GM21529 (cell line): ENCODE results near the gene STOX1.
"Not testable (repeated sequence)": the region's sequence is repeated elsewhere in the genome, so short reads cannot be mapped to it uniquely, and the experiment has no call there.

Source experiments
- ATAC-seq: cut with Tn5 transposase; IDR thresholded peaks from one replicate; pipeline ENCODE4 v1.9.1; 2021; ENCODE audit not compliant: unreplicated experiment

The STOX1 gene

DNA sequence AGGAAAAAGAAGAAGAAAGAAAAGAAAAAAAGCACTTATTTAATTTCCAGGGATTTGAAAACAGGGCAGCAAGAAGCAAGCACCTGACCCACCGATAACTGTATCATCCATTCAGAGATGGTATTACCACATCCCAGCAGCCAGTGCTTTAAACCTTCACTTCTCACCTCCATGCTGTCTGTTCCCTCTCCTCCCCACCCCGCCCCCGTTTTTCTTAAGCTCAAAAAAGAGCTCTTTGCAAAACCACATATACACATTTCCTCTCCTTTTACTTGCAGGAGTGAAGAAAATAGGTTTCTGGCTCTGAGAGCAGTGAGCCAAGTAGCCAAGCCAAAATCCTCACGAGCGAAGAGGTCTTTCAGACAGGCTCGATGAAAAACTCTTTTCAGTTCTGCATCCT lies 2.2 kb downstream of the STOX1 start:
- ATAC-seq: no peak

GRCh38 chr10:68829952-68830351 lies 2.6 kb downstream of the STOX1 start:
- no peak for ATAC-seq

DNA sequence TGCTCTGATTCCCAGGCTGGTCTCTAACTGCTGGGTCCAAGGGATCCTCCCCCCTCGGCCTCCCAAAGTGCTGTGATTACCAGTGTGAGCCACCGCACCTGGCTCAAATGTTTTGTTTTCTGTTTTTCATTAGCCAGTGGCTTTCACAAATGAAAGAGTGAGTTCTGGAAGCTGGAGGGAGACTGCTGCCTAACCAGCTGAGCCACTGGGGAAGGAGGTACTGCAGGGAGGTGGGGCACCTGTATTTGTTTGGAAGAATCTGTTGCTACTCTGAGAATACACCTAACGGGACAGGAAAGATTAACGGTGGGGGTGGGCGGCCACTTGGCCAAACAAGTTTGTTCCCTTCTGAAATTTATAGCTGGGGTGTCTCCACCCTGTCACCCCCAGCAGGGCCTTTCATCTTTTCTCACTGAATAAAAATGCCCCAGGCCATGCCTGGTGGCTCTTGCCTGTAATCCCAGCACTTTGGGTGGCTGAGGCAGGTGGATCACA lies 4.7 kb downstream of the STOX1 start:
- no peak for ATAC-seq

- ATAC-seq: no peak
Observed at GRCh38 chr10:68832601-68833000, 5.3 kb downstream of the STOX1 start.

DNA sequence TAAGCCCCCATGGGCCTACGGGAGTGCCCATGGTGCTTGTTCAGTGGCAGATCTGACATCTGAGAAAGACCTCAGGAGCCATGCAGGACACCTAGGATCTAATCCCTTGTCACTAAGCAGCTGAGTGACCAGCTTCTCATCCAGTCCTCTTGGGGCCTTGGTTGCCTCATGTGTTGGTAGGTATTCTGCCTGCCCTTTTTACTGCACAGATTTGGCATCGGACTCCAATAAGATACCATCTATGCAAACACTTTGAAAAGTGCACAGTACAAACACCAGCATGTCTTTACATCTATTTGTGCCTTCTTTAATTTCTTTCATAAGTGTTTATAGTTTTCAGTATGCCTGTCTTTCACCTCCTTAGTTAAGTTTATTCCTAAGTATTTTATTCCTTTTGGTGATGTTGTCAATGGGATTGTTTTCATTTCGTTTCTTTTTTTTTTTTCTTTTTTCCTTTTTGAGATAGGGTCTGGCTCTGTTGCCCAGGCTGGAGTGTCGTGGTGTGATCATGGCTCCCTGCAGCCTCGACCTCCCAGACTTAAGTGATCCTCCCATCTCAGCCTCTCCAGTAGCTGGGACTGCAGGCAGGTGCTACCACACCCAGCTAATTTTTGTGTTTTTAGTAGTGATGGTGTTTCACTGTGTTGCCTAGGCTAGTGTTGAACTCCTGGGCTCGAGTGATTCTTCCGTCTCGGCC lies 10.4 kb downstream of the STOX1 start:
- ATAC-seq: no peak

DNA sequence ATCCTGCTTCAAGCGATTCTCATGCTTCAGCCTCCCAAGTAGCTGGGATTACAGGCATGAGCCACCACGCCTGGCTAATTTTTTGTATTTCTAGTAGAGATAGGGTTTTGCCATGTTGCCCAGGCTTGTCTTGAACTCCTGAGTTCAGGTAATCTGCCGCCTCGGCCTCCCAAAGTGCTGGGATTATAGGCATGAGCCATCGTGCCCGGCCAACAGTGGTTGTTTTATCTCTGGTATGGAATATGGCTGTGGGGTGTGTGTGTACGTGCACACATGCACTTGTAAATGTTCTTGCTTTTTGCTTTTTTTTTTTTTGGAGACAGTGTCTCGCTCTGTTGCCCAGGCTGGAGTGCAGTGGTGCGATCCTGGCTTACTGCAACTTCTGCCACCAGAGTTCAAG lies 13.3 kb downstream of the STOX1 start:
- ATAC-seq: not testable (repeated sequence)

GRCh38 chr10:68848281-68848680 lies 20.9 kb downstream of the STOX1 start:
- ATAC-seq: no peak

DNA sequence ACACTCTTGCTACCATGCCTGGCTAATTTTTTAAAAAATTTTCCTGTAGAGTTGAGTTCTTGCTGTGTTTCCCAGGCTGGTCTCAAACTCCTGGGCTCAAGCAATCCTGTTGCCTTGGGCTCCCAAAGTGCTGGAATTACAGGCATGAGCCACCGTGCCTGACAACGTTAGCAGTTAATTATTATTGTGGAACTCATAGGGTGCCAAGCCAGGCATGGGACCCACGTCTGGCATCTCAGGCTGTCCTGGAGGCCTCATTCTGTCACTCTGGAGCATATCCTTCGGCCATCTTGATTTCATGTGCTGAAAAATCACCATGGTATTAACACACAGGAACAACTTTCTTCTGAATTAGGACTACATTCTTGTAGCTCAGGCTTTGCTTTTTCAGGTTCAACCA lies 21.5 kb downstream of the STOX1 start:
- no peak for ATAC-seq

DNA sequence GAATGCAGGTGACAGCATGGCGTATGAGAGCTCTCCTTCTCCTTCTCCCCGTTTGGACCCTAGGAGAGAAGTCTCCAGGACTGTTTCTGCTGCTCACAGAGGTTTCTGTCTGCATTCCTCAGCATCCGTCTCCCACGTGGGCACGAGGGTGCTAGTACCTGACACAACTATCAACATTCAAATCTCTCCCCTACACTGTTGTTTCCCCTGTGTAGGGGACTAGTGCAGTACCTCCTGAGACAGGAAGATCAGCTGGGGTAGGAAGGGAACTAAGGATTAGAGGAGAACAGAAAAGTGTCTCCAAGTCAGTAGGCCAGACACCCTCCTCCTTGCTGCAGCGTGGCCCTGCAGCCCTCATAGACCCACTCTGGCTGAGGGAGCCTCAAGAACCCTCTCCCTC lies 29.0 kb downstream of the STOX1 start:
- no peak for ATAC-seq

DNA sequence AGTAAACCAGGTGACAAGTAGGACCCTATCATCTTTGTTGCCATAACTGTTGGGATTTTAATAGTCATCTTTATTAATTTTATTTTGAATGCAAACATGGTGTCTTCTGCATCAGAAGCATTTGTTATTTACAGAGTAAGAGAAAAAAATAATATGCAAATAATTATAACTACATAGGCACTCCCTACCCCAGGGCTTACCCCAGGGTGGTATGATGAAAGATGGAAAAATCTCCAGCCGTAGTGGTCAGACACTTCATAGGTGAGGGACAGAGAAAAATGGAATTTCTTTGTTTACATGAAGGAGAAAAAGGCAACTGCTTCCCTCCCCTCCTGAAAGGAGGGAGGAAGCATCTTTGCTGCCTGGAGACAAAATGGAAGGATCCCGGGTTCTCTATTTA lies 29.7 kb downstream of the STOX1 start:
- no peak for ATAC-seq

- ATAC-seq: no peak
Observed at GRCh38 chr10:68861253-68861652, 33.9 kb downstream of the STOX1 start.

DNA sequence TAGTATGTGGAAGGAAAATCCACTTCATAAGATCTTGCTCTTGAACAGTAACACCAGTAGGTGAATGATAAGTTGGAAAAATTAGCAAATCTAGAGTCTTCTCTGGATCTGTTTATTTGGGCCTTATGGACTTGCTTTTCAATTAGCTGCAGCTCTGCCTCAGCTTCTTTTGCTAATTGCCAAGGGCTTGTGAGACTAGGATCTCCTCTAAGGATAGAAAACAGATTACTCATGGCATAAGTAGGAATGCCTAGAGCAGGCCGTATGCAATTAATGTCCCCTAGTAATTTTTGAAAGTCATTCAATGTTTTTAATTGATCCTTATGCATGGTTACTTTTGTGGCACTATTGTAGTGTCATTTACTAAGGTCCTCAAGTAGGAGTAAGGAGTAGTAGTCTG lies 37.3 kb downstream of the STOX1 start:
- no peak for ATAC-seq

- not testable (repeated sequence) for ATAC-seq
Observed at GRCh38 chr10:68868173-68868572, 40.8 kb downstream of the STOX1 start.

GRCh38 chr10:68869623-68870022 lies 42.3 kb downstream of the STOX1 start:
- no peak for ATAC-seq

- no peak for ATAC-seq
Observed at GRCh38 chr10:68870061-68870460, 42.7 kb downstream of the STOX1 start.

DNA sequence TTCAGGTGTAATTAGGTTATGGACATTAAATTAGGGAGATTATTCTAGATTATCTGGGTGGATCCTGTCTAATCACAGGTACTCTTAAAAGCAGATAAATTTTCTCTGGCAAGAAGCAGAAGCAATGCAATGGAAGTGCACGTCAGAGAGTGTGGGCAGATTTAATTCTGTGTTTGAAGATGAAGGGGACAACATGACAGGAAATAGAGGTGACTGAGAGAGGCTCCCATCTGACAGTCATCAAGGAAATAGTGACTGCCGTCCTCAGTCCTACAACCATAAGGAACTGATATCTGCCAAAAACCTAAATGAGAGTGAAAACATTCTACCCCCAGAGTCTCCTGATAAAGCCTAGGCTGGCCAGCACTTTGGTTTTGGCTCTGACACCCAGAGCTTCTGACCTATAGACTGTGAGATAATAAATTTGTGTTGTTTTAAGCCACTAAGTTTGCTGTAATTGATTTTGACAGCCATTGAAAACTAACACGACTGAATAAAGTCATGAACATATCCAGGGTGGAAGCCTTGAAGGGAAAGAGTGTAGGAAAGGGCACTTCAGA lies 43.3 kb downstream of the STOX1 start:
- ATAC-seq: no peak

- no peak for ATAC-seq
Observed at GRCh38 chr10:68871105-68871711, 43.9 kb downstream of the STOX1 start.

GRCh38 chr10:68871731-68872342 lies 44.5 kb downstream of the STOX1 start:
- no peak for ATAC-seq

DNA sequence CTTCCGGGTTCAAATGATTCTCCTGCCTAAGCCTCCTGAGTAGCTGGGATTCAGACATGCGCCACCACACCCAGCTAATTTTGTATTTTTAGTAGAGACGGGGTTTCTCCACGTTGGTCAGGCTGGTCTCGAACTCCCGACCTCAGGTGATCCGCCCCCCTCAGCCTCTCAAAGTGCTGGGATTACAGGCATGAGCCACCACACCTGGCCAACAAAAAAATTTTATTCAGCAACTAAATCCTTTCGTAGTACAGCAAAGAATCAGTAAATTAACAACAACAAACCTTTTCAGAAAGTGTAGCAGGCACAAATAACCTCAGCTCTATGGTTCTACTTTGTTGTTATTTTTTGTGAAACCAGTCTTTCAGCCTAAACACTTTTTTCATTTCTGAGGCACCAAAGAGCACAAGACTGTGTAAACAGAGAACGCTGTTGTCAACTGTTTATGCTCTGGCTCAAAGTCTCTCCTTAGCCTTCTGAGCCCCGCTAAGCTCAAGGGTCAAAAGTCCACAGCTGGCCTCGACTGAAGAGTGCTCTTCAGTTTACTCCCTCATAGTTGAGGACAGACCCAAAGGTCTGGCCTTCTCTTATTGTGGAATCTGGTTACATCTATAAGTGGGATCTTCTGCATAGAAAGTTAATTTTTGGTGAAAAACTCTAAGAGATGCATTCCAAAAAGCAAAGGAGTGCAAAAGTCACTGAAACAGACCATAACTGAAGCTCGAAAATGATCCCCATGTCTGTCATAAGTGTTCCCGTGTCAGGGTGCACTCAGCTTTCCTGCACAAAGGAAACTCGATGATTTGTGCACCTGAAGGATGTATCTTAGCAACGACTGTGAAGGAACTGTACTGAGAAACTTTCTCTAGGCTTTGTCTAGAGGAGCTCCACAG lies 49.2 kb downstream of the STOX1 start:
- no peak for ATAC-seq

DNA sequence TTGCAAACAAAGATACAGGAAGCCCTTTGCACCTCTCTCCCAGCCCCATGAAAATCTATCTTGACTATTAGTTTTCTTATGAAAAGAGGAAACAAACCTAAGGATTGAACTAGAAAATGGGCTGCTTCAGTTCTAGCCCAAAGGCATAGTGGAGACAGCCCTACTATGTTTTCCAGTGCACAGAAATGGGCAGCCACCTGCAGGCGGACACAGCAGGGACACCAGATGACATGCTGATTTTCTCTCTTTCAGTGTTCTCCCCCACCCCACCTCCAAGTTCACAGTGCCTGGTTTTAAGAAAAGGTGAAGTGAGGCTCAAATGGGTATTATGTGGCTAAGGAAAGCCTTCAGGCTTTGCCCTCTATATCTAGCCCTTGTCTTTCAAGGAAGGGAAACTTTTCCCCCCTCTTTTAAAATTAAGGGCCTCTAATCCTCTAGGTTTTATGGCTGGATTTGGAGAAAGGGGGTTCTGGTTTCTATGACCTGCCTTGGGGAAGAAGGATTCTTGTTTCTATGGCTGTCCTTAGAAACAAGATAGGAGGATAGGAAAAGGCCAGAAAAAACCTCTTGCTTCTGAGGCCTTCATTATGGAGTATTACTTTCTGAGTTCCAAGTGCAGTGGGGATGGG lies 50.3 kb downstream of the STOX1 start:
- ATAC-seq: no peak

- no peak for ATAC-seq
Observed at GRCh38 chr10:68878496-68878895, 51.2 kb downstream of the STOX1 start.
